ENCODE results near the gene NEGR1.

GRCh38 chr1:71899881-71900280 lies 382.5 kb downstream of the NEGR1 start:
- no peak for TF ChIP-seq CTCF (IDR thresholded peaks at IDR 0.05)
- TF ChIP-seq POLR2AphosphoS5 (IDR thresholded peaks at IDR 0.05): no peak
